Activated CD4-positive, alpha-beta T cell treated with anti-CD3 and anti-CD28 coated beads, Interleukin-2, amount 50 U/mL, for 48 hours (primary cell): ENCODE results near the gene TOP2B.

Experiments used
- DNase-seq, 2 experiments: peaks; one replicate each; pipeline ENCODE4 v3.0.0-alpha.2; 2020

TOP2B gene

GRCh38 chr3:25580534-25580933, 84.2 kb downstream of the TOP2B start:
- DNase-seq = no peak

- DNase-seq = no peak
These were observed 86.6 kb downstream of the TOP2B start for GRCh38 chr3:25578059-25578458.

GRCh38 chr3:25576831-25577454, 87.8 kb downstream of the TOP2B start:
- no peak for DNase-seq

GRCh38 chr3:25576146-25576545, 88.6 kb downstream of the TOP2B start:
- DNase-seq = no peak

GRCh38 chr3:25575001-25575400, 89.7 kb downstream of the TOP2B start:
- DNase-seq = no peak

GRCh38 chr3:25574172-25574765, 90.4 kb downstream of the TOP2B start:
- DNase-seq = no peak

GRCh38 chr3:25573386-25574171, 91.1 kb downstream of the TOP2B start:
- no peak for DNase-seq

- DNase-seq = no peak
These were observed 91.8 kb downstream of the TOP2B start for GRCh38 chr3:25572919-25573385.

- DNase-seq = no peak
These were observed 92.4 kb downstream of the TOP2B start for GRCh38 chr3:25572336-25572735.

GRCh38 chr3:25571285-25571684, 93.4 kb downstream of the TOP2B start:
- DNase-seq = no peak

GRCh38 chr3:25568525-25569078, 96.1 kb downstream of the TOP2B start:
- DNase-seq = no peak

GRCh38 chr3:25567806-25568524, 96.7 kb downstream of the TOP2B start:
- no peak for DNase-seq

- no peak for DNase-seq
These were observed 97.3 kb downstream of the TOP2B start for GRCh38 chr3:25567388-25567787.

- DNase-seq = no peak
These were observed 98.3 kb downstream of the TOP2B start for GRCh38 chr3:25566358-25566920.

GRCh38 chr3:25565807-25566206, 98.9 kb downstream of the TOP2B start:
- DNase-seq = no peak

- DNase-seq = no peak
These were observed 100.6 kb downstream of the TOP2B start for GRCh38 chr3:25564075-25564474.

GRCh38 chr3:25563601-25564000, 101.1 kb downstream of the TOP2B start:
- no peak for DNase-seq

- no peak for DNase-seq
These were observed 105.9 kb downstream of the TOP2B start for GRCh38 chr3:25558796-25559195.

GRCh38 chr3:25558121-25558520, 106.6 kb downstream of the TOP2B start:
- no peak for DNase-seq

GRCh38 chr3:25557694-25558093, 107.0 kb downstream of the TOP2B start:
- DNase-seq = no peak

- DNase-seq = no peak
These were observed 108.3 kb downstream of the TOP2B start for GRCh38 chr3:25556447-25556846.

GRCh38 chr3:25555695-25556437, 108.8 kb downstream of the TOP2B start:
- no peak for DNase-seq
